Memory B cell (primary cell): ENCODE results near the gene NLGN1.
"Not testable (repeated sequence)": the region's sequence is repeated elsewhere in the genome, so short reads cannot be mapped to it uniquely, and the experiment has no call there.

ENCODE experiments used
- ATAC-seq: fragments of 150-1000 bp; cut with Tn5 transposase; 2 replicates; pipeline ENCODE4 v1.10.0; 2021; ENCODE audit warnings: low read depth, mild to moderate bottlenecking, moderate library complexity
- DNase-seq, 2 donors: peaks; one replicate each; pipeline ENCODE4 v3.0.0; 2022; ENCODE audit warnings: low spot score in 2 of 2
- H3K27ac Mint-ChIP-seq: one replicate; pipeline ENCODE4 v1.8.0; 2022; ENCODE audit warnings: mild to moderate bottlenecking, moderate library complexity, mixed read lengths
- H3K27me3 Mint-ChIP-seq: one replicate; pipeline ENCODE4 v1.8.0; 2022; ENCODE audit warnings: mixed read lengths
- H3K36me3 Mint-ChIP-seq: one replicate; pipeline ENCODE4 v1.8.0; 2022; ENCODE audit warnings: mild to moderate bottlenecking, mixed read lengths
- H3K4me1 Mint-ChIP-seq: one replicate; pipeline ENCODE4 v1.8.0; 2022; ENCODE audit warnings: mixed read lengths
- H3K4me3 Mint-ChIP-seq: one replicate; pipeline ENCODE4 v1.8.0; 2022; ENCODE audit warnings: mild to moderate bottlenecking, moderate library complexity, mixed read lengths
- H3K9me3 Mint-ChIP-seq: one replicate; pipeline ENCODE4 v1.8.0; 2022; ENCODE audit warnings: mixed read lengths

Gene NLGN1

GRCh38 chr3:173402656-173403055 is 5.1 kb downstream of the NLGN1 start:
- no peak for ATAC-seq
- Mint-ChIP-seq H3K4me3 (no peak overlapping the region), H3K4me1 (no peaks in the 10 kb centered on the region), H3K27ac (no peak overlapping the region), H3K36me3 (no peaks in the 10 kb centered on the region), H3K27me3 (peaks cover 13% of the 10 kb centered on the region), H3K9me3 (peaks cover 3% of the 10 kb centered on the region)
- DNase-seq: no peak

GRCh38 chr3:173403376-173403775 is 5.8 kb downstream of the NLGN1 start:
- H3K9me3 Mint-ChIP-seq: peaks cover 3% of the 10 kb centered on the region
- no peaks in the 10 kb centered on the region for H3K36me3 Mint-ChIP-seq
- DNase-seq (no peak), ATAC-seq (no peak)
- H3K4me1 Mint-ChIP-seq: no peaks in the 10 kb centered on the region
- no peak overlapping the region for H3K27ac Mint-ChIP-seq
- H3K4me3 Mint-ChIP-seq: no peak overlapping the region
- H3K27me3 Mint-ChIP-seq: peaks cover 8% of the 10 kb centered on the region

- Mint-ChIP-seq H3K9me3 (peaks cover 3% of the 10 kb centered on the region), H3K4me3 (no peak overlapping the region), H3K27me3 (peaks cover 6% of the 10 kb centered on the region), H3K27ac (no peak overlapping the region), H3K4me1 (no peaks in the 10 kb centered on the region), H3K36me3 (no peaks in the 10 kb centered on the region)
- ATAC-seq (no peak), DNase-seq (no peak)
Measured at GRCh38 chr3:173404156-173404555, 6.6 kb downstream of the NLGN1 start.

- Mint-ChIP-seq H3K4me1 (no peaks in the 10 kb centered on the region), H3K36me3 (no peaks in the 10 kb centered on the region), H3K27me3 (no peaks in the 10 kb centered on the region), H3K9me3 (peaks cover 2% of the 10 kb centered on the region), H3K27ac (no peak overlapping the region), H3K4me3 (no peak overlapping the region)
- DNase-seq (no peak), ATAC-seq (no peak)
Measured at GRCh38 chr3:173410436-173410835, 12.9 kb downstream of the NLGN1 start.

GRCh38 chr3:173410849-173411248 is 13.3 kb downstream of the NLGN1 start:
- Mint-ChIP-seq H3K36me3 (no peaks in the 10 kb centered on the region), H3K4me3 (no peak overlapping the region), H3K4me1 (no peaks in the 10 kb centered on the region), H3K27ac (no peak overlapping the region), H3K9me3 (peaks cover 2% of the 10 kb centered on the region), H3K27me3 (no peaks in the 10 kb centered on the region)
- ATAC-seq (no peak), DNase-seq (no peak)

- Mint-ChIP-seq H3K4me3 (no peak overlapping the region), H3K27ac (no peak overlapping the region), H3K4me1 (no peaks in the 10 kb centered on the region), H3K27me3 (no peaks in the 10 kb centered on the region), H3K36me3 (no peaks in the 10 kb centered on the region), H3K9me3 (peaks cover 2% of the 10 kb centered on the region)
- ATAC-seq (no peak), DNase-seq (no peak)
Measured at GRCh38 chr3:173411375-173411973, 13.9 kb downstream of the NLGN1 start.

GRCh38 chr3:173416070-173416469 is 18.5 kb downstream of the NLGN1 start:
- H3K4me3 Mint-ChIP-seq: no peak overlapping the region
- DNase-seq (no peak), ATAC-seq (no peak)
- H3K4me1 Mint-ChIP-seq: no peaks in the 10 kb centered on the region
- H3K27me3 Mint-ChIP-seq: no peaks in the 10 kb centered on the region
- H3K27ac Mint-ChIP-seq: no peak overlapping the region
- peaks cover 2% of the 10 kb centered on the region for H3K9me3 Mint-ChIP-seq
- H3K36me3 Mint-ChIP-seq: no peaks in the 10 kb centered on the region

GRCh38 chr3:173429076-173429475 is 31.5 kb downstream of the NLGN1 start:
- Mint-ChIP-seq H3K27me3 (no peaks in the 10 kb centered on the region), H3K4me3 (no peak overlapping the region), H3K27ac (no peak overlapping the region), H3K9me3 (peaks cover 19% of the 10 kb centered on the region), H3K4me1 (no peaks in the 10 kb centered on the region), H3K36me3 (peaks cover 2% of the 10 kb centered on the region)
- no peak for ATAC-seq
- no peak for DNase-seq

- H3K27ac Mint-ChIP-seq: no peak overlapping the region
- peaks cover 19% of the 10 kb centered on the region for H3K9me3 Mint-ChIP-seq
Measured at GRCh38 chr3:173429527-173429926, 32.0 kb downstream of the NLGN1 start.

GRCh38 chr3:173430576-173430975 is 33.0 kb downstream of the NLGN1 start:
- ATAC-seq: no peak
- Mint-ChIP-seq H3K9me3 (peaks cover 18% of the 10 kb centered on the region), H3K27ac (no peak overlapping the region), H3K4me3 (no peak overlapping the region), H3K4me1 (no peaks in the 10 kb centered on the region), H3K36me3 (peaks cover 2% of the 10 kb centered on the region), H3K27me3 (no peaks in the 10 kb centered on the region)
- DNase-seq: no peak

More at GRCh38 chr3:173429527-173429926, 32.0 kb downstream of the NLGN1 start:
- H3K27me3 Mint-ChIP-seq: no peaks in the 10 kb centered on the region
- H3K4me1 Mint-ChIP-seq: no peaks in the 10 kb centered on the region
- peaks cover 2% of the 10 kb centered on the region for H3K36me3 Mint-ChIP-seq
- ATAC-seq: no peak
- DNase-seq: no peak
- no peak overlapping the region for H3K4me3 Mint-ChIP-seq

- Mint-ChIP-seq H3K27me3 (no peaks in the 10 kb centered on the region), H3K4me3 (no peak overlapping the region), H3K27ac (no peak overlapping the region), H3K9me3 (peaks cover 4% of the 10 kb centered on the region), H3K36me3 (no peaks in the 10 kb centered on the region), H3K4me1 (no peaks in the 10 kb centered on the region)
- ATAC-seq: no peak
- DNase-seq: no peak
Measured at GRCh38 chr3:173439004-173439403, 41.5 kb downstream of the NLGN1 start.

- H3K27ac Mint-ChIP-seq: no peak overlapping the region
- no peaks in the 10 kb centered on the region for H3K27me3 Mint-ChIP-seq
- H3K36me3 Mint-ChIP-seq: no peaks in the 10 kb centered on the region
- H3K9me3 Mint-ChIP-seq: peaks cover 4% of the 10 kb centered on the region
- H3K4me3 Mint-ChIP-seq: no peak overlapping the region
- no peaks in the 10 kb centered on the region for H3K4me1 Mint-ChIP-seq
- DNase-seq (no peak), ATAC-seq (no peak)
Measured at GRCh38 chr3:173440514-173440913, 43.0 kb downstream of the NLGN1 start.

- H3K27ac Mint-ChIP-seq, H3K4me1 Mint-ChIP-seq, DNase-seq, H3K4me3 Mint-ChIP-seq, H3K36me3 Mint-ChIP-seq, H3K27me3 Mint-ChIP-seq, H3K9me3 Mint-ChIP-seq, ATAC-seq: not testable (repeated sequence)
Measured at GRCh38 chr3:173451561-173451960, 54.0 kb downstream of the NLGN1 start.

- Mint-ChIP-seq H3K27me3 (no peaks in the 10 kb centered on the region), H3K9me3 (no peaks in the 10 kb centered on the region), H3K4me3 (no peak overlapping the region), H3K27ac (no peak overlapping the region), H3K4me1 (no peaks in the 10 kb centered on the region), H3K36me3 (no peaks in the 10 kb centered on the region)
- DNase-seq: no peak
- ATAC-seq: no peak
Measured at GRCh38 chr3:173463250-173463649, 65.7 kb downstream of the NLGN1 start.

GRCh38 chr3:173465112-173465511 is 67.6 kb downstream of the NLGN1 start:
- Mint-ChIP-seq H3K36me3 (no peaks in the 10 kb centered on the region), H3K4me1 (no peaks in the 10 kb centered on the region), H3K27me3 (no peaks in the 10 kb centered on the region), H3K4me3 (no peak overlapping the region), H3K27ac (no peak overlapping the region), H3K9me3 (no peaks in the 10 kb centered on the region)
- no peak for DNase-seq
- ATAC-seq: no peak
